Pancreas (tissue), 10 donors: ENCODE measurements around the gene P2RX5. TPM values are rescaled to one million over a fixed set of nuclear protein-coding genes. Genes with fewer than 3 reads are reported as not detected.

Source experiments
- ATAC-seq, 4 donors: fragments of 200-7000 bp; cut with Tn5 transposase; one replicate each; pipeline versions ENCODE4 v1.8.0 to v1.9.1; 2020; ENCODE audit warnings: mild to moderate bottlenecking in 4 of 4, moderate library complexity in 4 of 4
- DNase-seq, 6 donors: peaks; one replicate each; pipeline ENCODE4 v3.0.0-alpha.2; 2020
- FAIRE-seq: peaks from 2 replicates; lab custom pipeline; 2012; peaks lifted over from hg19 to GRCh38; lab: Jason Lieb, UNC
- H3K27ac ChIP-seq, 4 donors: fragments of 200-600 bp; sonication (generic); 1 replicate in 3 of 4; 2 replicates in 1 of 4; pipeline versions ENCODE4 v1.5.0 to v1.8.0; 2020
- H3K27me3 ChIP-seq, 4 donors: fragments of 200-600 bp; one replicate each; pipeline ENCODE4 v1.8.0; 2021
- H3K36me3 ChIP-seq, 3 donors: fragments of 200-600 bp; sonication (generic) in 1 of 3; one replicate each; pipeline versions ENCODE4 v1.5.0 to v1.8.0; 2020 to 2021
- H3K4me1 ChIP-seq, 3 donors: fragments of 200-600 bp; one replicate each; pipeline ENCODE4 v1.8.0; 2021
- H3K4me3 ChIP-seq, 4 donors: fragments of 200-600 bp; sonication (generic) in 2 of 4; one replicate each; pipeline versions ENCODE4 v1.5.0 to v1.8.0; 2020 to 2021
- H3K9me3 ChIP-seq, 4 donors: fragments of 200-600 bp; one replicate each; pipeline ENCODE4 v1.8.0; 2021
- CTCF ChIP-seq, 4 donors: fragments of 200-600 bp; sonication (generic) in 3 of 4; IDR thresholded peaks; one replicate each; pipeline versions ENCODE4 v1.5.0 to v1.8.0; 2021; ENCODE audit warnings: antibody characterized with exemption in 4 of 4
- WGBS, 2 donors: extraction: QIAGEN DNeasy Blood & Tissue Kit; methylation state at CpG; one replicate each; pipeline ENCODE4 v1.1.7; 2013; 5-methylcytosine and 5-hydroxymethylcytosine counted together
- intact Hi-C, 3 donors: fragments of 100-400 bp; cut with DNase I; formaldehyde crosslinking; loops; one replicate each; pipeline versions ENCODE4 v1.11.1 to v1.14.2; 2022
- polyA plus RNA-seq, 2 donors: library from polyadenylated mRNA; stranded (reverse); fragments of 200-250 nt; gene quantifications; one replicate each; pipeline ENCODE4 v1.2.3, GENCODE V29; 2013
- total RNA-seq, 6 donors: library from RNA; stranded (reverse); fragmentation: NEBNext Ultra II Directional in 4 of 6; extraction: Animal tissue kit (Norgen Biotek cat#: 25700) in 4 of 6; gene quantifications; one replicate each; pipeline versions ENCODE4 v1.2.1 to v1.2.4, GENCODE V29; 2021 to 2023
- donor health status: healthy with polysubstance abuse.
- donor health status: DM: no; HTN: no; CAD: no; lungs with moderate emphysema.
- donor health status: DM: no; HTN: no; CAD: no.
- donor health status: control.
- donor health status: control.
- donor health status: Bipolar disorder and iron deficiency.
- donor health status: DM: yes; HTN: yes; CAD: no.
- donor health status: DM: no; HTN: no; CAD: no.
- donor health status: DM: no; HTN: no; CAD: no.
- donor health status: DM: yes; HTN: yes; CAD: no.

Gene P2RX5
- total RNA-seq, result 1 to 10 TPM in 1 of 6 donors, under 1 TPM in 5; 0.13 to 1.4 (median 0.47) TPM
- polyA plus RNA-seq, result 1 to 10 TPM in 1 of 2 donors, under 1 TPM in 1; 0.91 to 1.3 TPM

- ATAC-seq, result peak; percentile 56 to 74 (median 68)
- Histone ChIP-seq H3K4me3 (peak within 1 kb of the TSS; percentile 12 to 62 (median 28)), H3K27ac (no peak within 1 kb of the TSS), H3K9me3 (no peaks in the 10 kb centered on the region), H3K4me1 (no peaks in the 10 kb centered on the region), H3K27me3 (no peaks in the 10 kb centered on the region), H3K36me3 (no peaks in the 10 kb centered on the region)
- FAIRE-seq, result no peak
- intact Hi-C loops, result no loop called here
- WGBS, 2 donors, result 0 to 1% methylated on average over 63 to 65 of the region's 65 CpGs
- no peak for TF ChIP-seq CTCF (IDR thresholded peaks at IDR 0.05)
- peak in 1 of 6 donors; percentile 68 for DNase-seq
Measured at GRCh38 chr17:3695723-3696411, at the start of gene P2RX5. TSS of gene P2RX5 (minus strand) at chr17:3696155. CDS start at chr17:3696005, 150 bp downstream.

GRCh38 chr17:3745071-3745470 lies 49.1 kb upstream of the P2RX5 start:
- ATAC-seq (no peak), DNase-seq (no peak), FAIRE-seq (no peak)
- Histone ChIP-seq H3K4me1 (no peaks in the 10 kb centered on the region), H3K36me3 (no peaks in the 10 kb centered on the region), H3K4me3 (no peak overlapping the region), H3K9me3 (no peaks in the 10 kb centered on the region), H3K27me3 (no peaks in the 10 kb centered on the region), H3K27ac (no peak overlapping the region)
- intact Hi-C loops, result no loop called here
- 68 to 70% methylated on average over 10 of the region's 10 CpGs for whole genome bisulfite sequencing, 2 donors
- no peak for TF ChIP-seq CTCF (IDR thresholded peaks at IDR 0.05)

GRCh38 chr17:3744014-3744413 lies 48.1 kb upstream of the P2RX5 start:
- ATAC-seq, result no peak
- no peak for FAIRE-seq

GRCh38 chr17:3740611-3741073 lies 44.7 kb upstream of the P2RX5 start:
- DNase-seq (no peak), FAIRE-seq (no peak), ATAC-seq (no peak)
- Histone ChIP-seq H3K4me3 (no peak overlapping the region), H3K27me3 (no peaks in the 10 kb centered on the region), H3K36me3 (no peaks in the 10 kb centered on the region), H3K9me3 (no peaks in the 10 kb centered on the region), H3K4me1 (peaks cover 7 to 9% (median 9%) of the 10 kb centered on the region in 3 donors), H3K27ac (no peak overlapping the region)
- TF ChIP-seq CTCF (IDR thresholded peaks at IDR 0.05), result no peak
- WGBS, 2 donors, result 79 to 82% methylated on average over 14 of the region's 14 CpGs
- intact Hi-C loops, result no loop called here

More at GRCh38 chr17:3744014-3744413, 48.1 kb upstream of the P2RX5 start:
- Histone ChIP-seq H3K9me3 (no peaks in the 10 kb centered on the region), H3K36me3 (no peaks in the 10 kb centered on the region), H3K27me3 (no peaks in the 10 kb centered on the region), H3K4me1 (peaks cover 0 to 1% (median under 1%) of the 10 kb centered on the region in 3 donors), H3K4me3 (no peak overlapping the region), H3K27ac (no peak overlapping the region)
- no peak for TF ChIP-seq CTCF (IDR thresholded peaks at IDR 0.05)
- DNase-seq, result no peak
- intact Hi-C loops, result no loop called here
- WGBS, 2 donors, result 78 to 83% methylated on average over 3 of the region's 3 CpGs
